ENCODE results near the gene CCDC8.
"Not testable (repeated sequence)": the region's sequence is repeated elsewhere in the genome, so short reads cannot be mapped to it uniquely, and the experiment has no call there.

Gene CCDC8

GRCh38 chr19:46412650-46413261 lies 608 bp downstream of the CCDC8 start:
- no peaks in the 10 kb centered on the region for H3K36me3 Mint-ChIP-seq
- no peaks in the 10 kb centered on the region for H3K9me3 Mint-ChIP-seq
- no peak for ATAC-seq
- peaks cover 90% of the 10 kb centered on the region for H3K27me3 Mint-ChIP-seq
- H3K4me1 Mint-ChIP-seq, result peaks cover 23% of the 10 kb centered on the region
- H3K27ac Mint-ChIP-seq, result no peak overlapping the region
- H3K4me3 Mint-ChIP-seq, result no peak overlapping the region

- peaks cover 23% of the 10 kb centered on the region for H3K4me1 Mint-ChIP-seq
- no peaks in the 10 kb centered on the region for H3K9me3 Mint-ChIP-seq
- no peak for ATAC-seq
- no peaks in the 10 kb centered on the region for H3K36me3 Mint-ChIP-seq
- no peak overlapping the region for H3K27ac Mint-ChIP-seq
- no peak overlapping the region for H3K4me3 Mint-ChIP-seq
- H3K27me3 Mint-ChIP-seq, result peaks cover 95% of the 10 kb centered on the region
Measured at GRCh38 chr19:46411925-46412649, 1.3 kb downstream of the CCDC8 start.

GRCh38 chr19:46411088-46411924 lies 2.1 kb downstream of the CCDC8 start:
- Mint-ChIP-seq H3K27ac (no peak overlapping the region), H3K4me3 (no peak overlapping the region), H3K27me3 (peaks cover 95% of the 10 kb centered on the region), H3K36me3 (no peaks in the 10 kb centered on the region), H3K4me1 (peaks cover 23% of the 10 kb centered on the region), H3K9me3 (no peaks in the 10 kb centered on the region)
- no peak for ATAC-seq

GRCh38 chr19:46410205-46411087 lies 2.9 kb downstream of the CCDC8 start:
- H3K9me3 Mint-ChIP-seq, result no peaks in the 10 kb centered on the region
- no peaks in the 10 kb centered on the region for H3K36me3 Mint-ChIP-seq
- no peak overlapping the region for H3K4me3 Mint-ChIP-seq
- peaks cover 93% of the 10 kb centered on the region for H3K27me3 Mint-ChIP-seq
- peaks cover 17% of the 10 kb centered on the region for H3K4me1 Mint-ChIP-seq
- no peak for ATAC-seq
- H3K27ac Mint-ChIP-seq, result no peak overlapping the region

GRCh38 chr19:46409191-46409590 lies 4.2 kb downstream of the CCDC8 start:
- H3K4me3 Mint-ChIP-seq, result no peak overlapping the region
- peaks cover 24% of the 10 kb centered on the region for H3K4me1 Mint-ChIP-seq
- no peak for ATAC-seq

GRCh38 chr19:46408664-46409039 lies 4.7 kb downstream of the CCDC8 start:
- no peaks in the 10 kb centered on the region for H3K36me3 Mint-ChIP-seq
- ATAC-seq, result no peak
- H3K4me3 Mint-ChIP-seq, result no peak overlapping the region
- H3K27ac Mint-ChIP-seq, result no peak overlapping the region
- peaks cover 89% of the 10 kb centered on the region for H3K27me3 Mint-ChIP-seq
- peaks cover 29% of the 10 kb centered on the region for H3K4me1 Mint-ChIP-seq
- no peaks in the 10 kb centered on the region for H3K9me3 Mint-ChIP-seq

More at GRCh38 chr19:46409191-46409590, 4.2 kb downstream of the CCDC8 start:
- H3K36me3 Mint-ChIP-seq, result no peaks in the 10 kb centered on the region
- H3K27ac Mint-ChIP-seq, result no peak overlapping the region
- peaks cover 89% of the 10 kb centered on the region for H3K27me3 Mint-ChIP-seq
- no peaks in the 10 kb centered on the region for H3K9me3 Mint-ChIP-seq

- H3K36me3 Mint-ChIP-seq, result no peaks in the 10 kb centered on the region
- no peaks in the 10 kb centered on the region for H3K9me3 Mint-ChIP-seq
- no peak overlapping the region for H3K27ac Mint-ChIP-seq
- peaks cover 30% of the 10 kb centered on the region for H3K4me1 Mint-ChIP-seq
- peaks cover 89% of the 10 kb centered on the region for H3K27me3 Mint-ChIP-seq
- H3K4me3 Mint-ChIP-seq, result no peak overlapping the region
- no peak for ATAC-seq
Measured at GRCh38 chr19:46407856-46408663, 5.3 kb downstream of the CCDC8 start.

GRCh38 chr19:46406976-46407375 lies 6.4 kb downstream of the CCDC8 start:
- peaks cover 89% of the 10 kb centered on the region for H3K27me3 Mint-ChIP-seq
- no peak overlapping the region for H3K4me3 Mint-ChIP-seq
- H3K4me1 Mint-ChIP-seq, result peaks cover 31% of the 10 kb centered on the region
- H3K36me3 Mint-ChIP-seq, result no peaks in the 10 kb centered on the region
- no peak overlapping the region for H3K27ac Mint-ChIP-seq
- no peaks in the 10 kb centered on the region for H3K9me3 Mint-ChIP-seq
- ATAC-seq, result no peak

- H3K4me1 Mint-ChIP-seq, result peaks cover 27% of the 10 kb centered on the region
- peaks cover 84% of the 10 kb centered on the region for H3K27me3 Mint-ChIP-seq
- H3K4me3 Mint-ChIP-seq, result no peak overlapping the region
- ATAC-seq, result no peak
- no peaks in the 10 kb centered on the region for H3K9me3 Mint-ChIP-seq
- no peak overlapping the region for H3K27ac Mint-ChIP-seq
- H3K36me3 Mint-ChIP-seq, result no peaks in the 10 kb centered on the region
Measured at GRCh38 chr19:46404753-46405468, 8.5 kb downstream of the CCDC8 start.

GRCh38 chr19:46404055-46404752 lies 9.2 kb downstream of the CCDC8 start:
- no peak for ATAC-seq
- peaks cover 27% of the 10 kb centered on the region for H3K4me1 Mint-ChIP-seq
- H3K36me3 Mint-ChIP-seq, result no peaks in the 10 kb centered on the region
- H3K27me3 Mint-ChIP-seq, result peaks cover 81% of the 10 kb centered on the region
- H3K9me3 Mint-ChIP-seq, result no peaks in the 10 kb centered on the region
- H3K4me3 Mint-ChIP-seq, result peak overlapping the region; percentile 32
- no peak overlapping the region for H3K27ac Mint-ChIP-seq

GRCh38 chr19:46402725-46403124 lies 10.6 kb downstream of the CCDC8 start:
- H3K9me3 Mint-ChIP-seq, result no peaks in the 10 kb centered on the region
- H3K4me1 Mint-ChIP-seq, result peaks cover 22% of the 10 kb centered on the region
- no peak overlapping the region for H3K27ac Mint-ChIP-seq
- peaks cover 66% of the 10 kb centered on the region for H3K27me3 Mint-ChIP-seq
- H3K4me3 Mint-ChIP-seq, result no peak overlapping the region
- H3K36me3 Mint-ChIP-seq, result no peaks in the 10 kb centered on the region
- ATAC-seq, result no peak

GRCh38 chr19:46397801-46398479 lies 15.4 kb downstream of the CCDC8 start:
- peaks cover 25% of the 10 kb centered on the region for H3K27me3 Mint-ChIP-seq
- H3K4me1 Mint-ChIP-seq, H3K9me3 Mint-ChIP-seq, H3K4me3 Mint-ChIP-seq, H3K36me3 Mint-ChIP-seq, ATAC-seq, H3K27ac Mint-ChIP-seq: not testable (repeated sequence)

GRCh38 chr19:46394402-46394797 lies 19.0 kb downstream of the CCDC8 start:
- no peak for ATAC-seq
- Mint-ChIP-seq H3K4me3 (no peak overlapping the region), H3K27ac (no peak overlapping the region), H3K27me3 (no peaks in the 10 kb centered on the region), H3K36me3 (peaks cover 31% of the 10 kb centered on the region), H3K4me1 (no peaks in the 10 kb centered on the region), H3K9me3 (peaks cover under 1% of the 10 kb centered on the region)
